ENCODE results near the gene AREG. TPM values are rescaled to one million over a fixed set of nuclear protein-coding genes. Genes with fewer than 3 reads are reported as not detected.

Gene AREG
- total RNA-seq, 1 experiment from 2014 or later: 0.33 TPM

- Mint-ChIP-seq H3K27ac (no peak overlapping the region), H3K27me3 (ENCODE audit: low read depth) (peaks cover 43% of the 10 kb centered on the region), H3K4me1 (peaks cover 25% of the 10 kb centered on the region), H3K4me3 (no peak overlapping the region), H3K36me3 (no peaks in the 10 kb centered on the region), H3K9me3 (no peaks in the 10 kb centered on the region)
- DNase-seq (ENCODE audit: low spot score): no peak
- ChIA-PET CTCF (no interaction called here), POLR2A (no interaction called here)
- TF ChIP-seq OVOL2 (CRISPR knock-in tag; IDR thresholded peaks at IDR 0.05; ENCODE audit: borderline replicate concordance) (no peak), NFYB (CRISPR knock-in tag; conservative IDR thresholded peaks at IDR 0.05; ENCODE audit: low read depth) (no peak)
- no peak for ATAC-seq
Measured at GRCh38 chr4:74446193-74446868, 1.4 kb downstream of the AREG start.

- CTCF ChIA-PET: no interaction called here
- Mint-ChIP-seq H3K4me3 (no peak overlapping the region), H3K27ac (no peak overlapping the region)
Measured at GRCh38 chr4:74446896-74447295, 2.0 kb downstream of the AREG start.

More at GRCh38 chr4:74446896-74447295, 2.0 kb downstream of the AREG start:
- peaks cover 27% of the 10 kb centered on the region for H3K4me1 Mint-ChIP-seq
- POLR2A ChIA-PET: no interaction called here
- TF ChIP-seq RELA (CRISPR knock-in tag; IDR thresholded peaks at IDR 0.05; ENCODE audit: borderline replicate concordance) (no peak), IRF1 (CRISPR knock-in tag; IDR thresholded peaks at IDR 0.05) (no peak), TP53 (CRISPR knock-in tag; IDR thresholded peaks at IDR 0.05) (no peak), AFF4 (CRISPR knock-in tag; IDR thresholded peaks at IDR 0.05; ENCODE audit: borderline replicate concordance) (no peak), MLX (CRISPR knock-in tag; IDR thresholded peaks at IDR 0.05) (no peak), ATF2 (CRISPR knock-in tag; IDR thresholded peaks at IDR 0.05; ENCODE audit: borderline replicate concordance, low read depth) (no peak)
- peaks cover 43% of the 10 kb centered on the region for H3K27me3 Mint-ChIP-seq (ENCODE audit: low read depth)
- no peaks in the 10 kb centered on the region for H3K36me3 Mint-ChIP-seq
- DNase-seq (ENCODE audit: low spot score) (no peak), ATAC-seq (no peak)
- no peaks in the 10 kb centered on the region for H3K9me3 Mint-ChIP-seq

All from WTC11 (cell line).